ENCODE data around the gene MAGEA9B. TPM values are rescaled to one million over a fixed set of nuclear protein-coding genes. Genes with fewer than 3 reads are reported as not detected.
"Not testable (repeated sequence)": the region's sequence is repeated elsewhere in the genome, so short reads cannot be mapped to it uniquely, and the experiment has no call there.

MAGEA9B gene
- total RNA-seq, 1 donor from 2014 or later, result not detected

DNA sequence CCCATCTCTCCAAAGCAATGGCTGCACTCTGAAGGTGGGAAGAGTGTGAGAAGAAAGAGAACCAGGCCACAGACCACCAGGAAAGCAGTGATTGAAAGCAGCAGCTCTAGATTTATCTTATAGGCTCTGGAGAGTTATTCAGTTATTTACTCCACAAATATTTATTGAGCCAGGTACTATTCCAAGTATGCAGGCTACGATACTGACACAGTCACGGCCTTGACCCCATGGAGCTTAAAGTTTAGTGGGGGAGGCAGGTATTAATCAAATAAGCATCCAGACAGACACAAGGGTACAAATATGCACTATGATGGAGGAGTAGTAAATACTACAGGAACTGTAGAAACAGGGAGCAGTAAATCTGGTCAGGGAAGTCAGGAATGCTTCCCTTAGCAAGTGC, 41.5 kb upstream of the MAGEA9B start:
- H3K9me3 Mint-ChIP-seq, result peaks cover 10% of the 10 kb centered on the region
- TF ChIP-seq, protein P1, sequence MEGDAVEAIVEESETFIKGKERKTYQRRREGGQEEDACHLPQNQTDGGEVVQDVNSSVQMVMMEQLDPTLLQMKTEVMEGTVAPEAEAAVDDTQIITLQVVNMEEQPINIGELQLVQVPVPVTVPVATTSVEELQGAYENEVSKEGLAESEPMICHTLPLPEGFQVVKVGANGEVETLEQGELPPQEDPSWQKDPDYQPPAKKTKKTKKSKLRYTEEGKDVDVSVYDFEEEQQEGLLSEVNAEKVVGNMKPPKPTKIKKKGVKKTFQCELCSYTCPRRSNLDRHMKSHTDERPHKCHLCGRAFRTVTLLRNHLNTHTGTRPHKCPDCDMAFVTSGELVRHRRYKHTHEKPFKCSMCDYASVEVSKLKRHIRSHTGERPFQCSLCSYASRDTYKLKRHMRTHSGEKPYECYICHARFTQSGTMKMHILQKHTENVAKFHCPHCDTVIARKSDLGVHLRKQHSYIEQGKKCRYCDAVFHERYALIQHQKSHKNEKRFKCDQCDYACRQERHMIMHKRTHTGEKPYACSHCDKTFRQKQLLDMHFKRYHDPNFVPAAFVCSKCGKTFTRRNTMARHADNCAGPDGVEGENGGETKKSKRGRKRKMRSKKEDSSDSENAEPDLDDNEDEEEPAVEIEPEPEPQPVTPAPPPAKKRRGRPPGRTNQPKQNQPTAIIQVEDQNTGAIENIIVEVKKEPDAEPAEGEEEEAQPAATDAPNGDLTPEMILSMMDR (IDR thresholded peaks at IDR 0.05; ENCODE audit: unreplicated experiment), result no peak
- peaks cover 20% of the 10 kb centered on the region for H3K4me1 Mint-ChIP-seq
- H3K27ac Mint-ChIP-seq, result no peak overlapping the region
- H3K27me3 Mint-ChIP-seq (ENCODE audit: low read depth), result peaks cover 17% of the 10 kb centered on the region
- H3K4me3 Mint-ChIP-seq, result no peak overlapping the region
- H3K36me3 Mint-ChIP-seq, result no peaks in the 10 kb centered on the region
- no peak for DNase-seq (ENCODE audit: low spot score in 2 of 2, unreplicated experiment in 2 of 2)

DNA sequence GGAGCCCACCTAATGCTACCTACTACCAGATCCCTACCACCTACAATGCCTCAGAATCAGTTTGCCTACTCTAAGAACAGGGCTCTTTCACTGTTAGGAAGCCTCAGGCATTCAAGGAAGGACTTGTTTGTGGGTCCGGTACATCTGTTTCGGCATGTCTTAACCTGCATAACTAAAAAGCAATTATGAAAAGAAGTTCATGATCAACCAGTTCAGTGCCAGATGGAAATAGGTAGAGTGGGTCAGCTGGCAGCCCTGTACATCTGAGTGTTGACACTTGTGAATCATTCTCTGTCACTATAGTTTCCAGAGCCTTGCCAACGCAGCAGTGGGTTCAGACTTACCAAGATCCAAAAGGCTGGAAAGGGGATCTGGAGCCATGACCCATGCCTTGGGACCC, 41.0 kb upstream of the MAGEA9B start:
- TF ChIP-seq, protein P1 (IDR thresholded peaks at IDR 0.05; ENCODE audit: unreplicated experiment), result no peak
- no peak for DNase-seq (ENCODE audit: low spot score in 2 of 2, unreplicated experiment in 2 of 2)
- Mint-ChIP-seq H3K27ac (no peak overlapping the region), H3K4me1 (peaks cover 20% of the 10 kb centered on the region), H3K4me3 (no peak overlapping the region), H3K36me3 (no peaks in the 10 kb centered on the region), H3K27me3 (ENCODE audit: low read depth) (peaks cover 14% of the 10 kb centered on the region), H3K9me3 (peaks cover 10% of the 10 kb centered on the region)

DNA sequence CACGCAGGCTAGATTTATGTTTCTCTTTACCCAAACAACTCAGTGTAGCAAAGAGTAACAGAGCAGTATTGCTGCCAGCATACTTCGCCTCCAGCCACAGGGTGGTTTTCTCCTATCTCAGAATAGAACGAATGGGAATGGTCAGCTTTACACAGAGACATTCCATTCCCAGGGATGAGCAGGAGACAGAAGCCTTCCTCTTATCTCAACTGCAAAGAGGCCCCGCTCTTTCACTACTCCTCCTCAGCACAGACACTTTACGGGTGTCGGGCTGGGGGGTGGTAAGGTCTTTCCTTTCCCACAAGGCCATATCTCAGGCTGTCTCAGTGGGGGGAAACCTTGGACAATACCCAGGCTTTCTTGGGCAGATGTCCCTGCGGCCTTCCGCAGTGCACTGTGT, 39.6 kb upstream of the MAGEA9B start:
- DNase-seq (ENCODE audit: low spot score in 2 of 2, unreplicated experiment in 2 of 2); H3K36me3 Mint-ChIP-seq; H3K4me3 Mint-ChIP-seq; H3K27me3 Mint-ChIP-seq (ENCODE audit: low read depth): not testable (repeated sequence)
- Mint-ChIP-seq H3K4me1 (peaks cover 20% of the 10 kb centered on the region), H3K27ac (peak overlapping the region; percentile 76), H3K9me3 (peaks cover 11% of the 10 kb centered on the region)

DNA sequence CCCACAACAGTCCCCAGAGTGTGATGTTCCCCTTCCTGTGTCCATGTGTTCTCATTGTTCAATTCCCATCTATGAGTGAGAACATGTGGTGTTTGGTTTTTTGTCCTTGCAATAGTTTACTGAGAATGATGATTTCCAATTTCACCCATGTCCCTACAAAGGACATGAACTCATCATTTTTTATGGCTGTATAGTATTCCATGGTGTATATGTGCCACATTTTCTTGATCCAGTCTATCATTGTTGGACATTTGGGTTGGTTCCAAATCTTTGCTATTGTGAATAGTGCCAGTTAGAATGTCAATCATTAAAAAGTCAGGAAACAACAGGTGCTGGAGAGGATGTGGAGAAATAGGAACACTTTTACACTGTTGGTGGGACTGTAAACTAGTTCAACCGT, 32.4 kb upstream of the MAGEA9B start:
- H3K4me3 Mint-ChIP-seq; H3K27me3 Mint-ChIP-seq (ENCODE audit: low read depth); H3K27ac Mint-ChIP-seq; H3K4me1 Mint-ChIP-seq; H3K36me3 Mint-ChIP-seq; DNase-seq (ENCODE audit: low spot score in 2 of 2, unreplicated experiment in 2 of 2): not testable (repeated sequence)
- H3K9me3 Mint-ChIP-seq, result peaks cover 18% of the 10 kb centered on the region

DNA sequence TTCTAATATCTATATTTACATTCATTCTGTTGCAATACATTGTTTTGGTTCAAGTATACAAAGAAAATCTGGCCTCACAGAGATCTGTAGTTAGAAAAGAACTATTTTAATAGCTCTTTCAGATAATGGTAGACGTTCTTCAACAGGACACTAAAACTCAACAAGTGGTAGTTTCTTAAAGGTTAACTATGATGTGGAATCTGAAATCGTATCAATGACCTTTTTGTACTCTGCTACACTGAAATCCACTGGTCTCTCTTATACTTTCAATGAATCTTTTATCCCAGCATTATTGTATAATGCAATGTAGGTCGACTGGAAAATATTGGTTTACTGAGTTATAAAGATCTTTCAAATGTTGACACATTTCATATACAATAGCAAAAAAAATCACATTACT, 31.6 kb upstream of the MAGEA9B start:
- no peak overlapping the region for H3K27ac Mint-ChIP-seq
- H3K36me3 Mint-ChIP-seq, result peaks cover 1% of the 10 kb centered on the region
- no peak for DNase-seq (ENCODE audit: low spot score in 2 of 2, unreplicated experiment in 2 of 2)
- no peaks in the 10 kb centered on the region for H3K4me1 Mint-ChIP-seq
- TF ChIP-seq, protein P1 (IDR thresholded peaks at IDR 0.05; ENCODE audit: unreplicated experiment), result no peak
- no peak overlapping the region for H3K4me3 Mint-ChIP-seq
- H3K27me3 Mint-ChIP-seq (ENCODE audit: low read depth), result no peaks in the 10 kb centered on the region
- H3K9me3 Mint-ChIP-seq, result peaks cover 26% of the 10 kb centered on the region

DNA sequence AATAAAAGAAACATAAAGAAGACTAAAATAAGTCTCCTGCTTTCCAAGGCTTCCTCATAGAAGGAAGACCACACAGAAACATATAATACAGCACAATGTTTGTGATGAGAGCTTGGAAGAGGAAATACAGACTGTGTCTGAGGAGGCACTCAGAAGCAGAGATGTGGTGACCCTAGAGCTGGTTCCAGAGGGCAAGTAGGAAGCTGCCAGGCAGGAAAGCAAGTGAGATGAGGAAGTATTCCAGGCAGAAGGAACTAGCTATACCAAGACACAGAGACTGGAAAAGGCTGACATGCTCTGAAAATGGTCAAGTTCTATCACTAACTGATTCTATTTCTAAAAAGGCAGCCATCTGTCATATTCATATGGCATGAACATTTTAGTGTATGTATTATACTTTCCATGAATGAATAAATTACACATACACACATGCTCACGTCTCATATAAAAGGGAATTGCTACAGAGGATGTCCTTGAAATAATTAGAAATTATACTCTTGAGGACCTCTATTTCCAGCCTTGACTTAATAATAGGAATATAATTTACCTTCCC, 24.4 kb upstream of the MAGEA9B start:
- TF ChIP-seq, protein P1 (IDR thresholded peaks at IDR 0.05; ENCODE audit: unreplicated experiment), result no peak
- Mint-ChIP-seq H3K4me1 (no peaks in the 10 kb centered on the region), H3K27ac (no peak overlapping the region), H3K36me3 (peaks cover 1% of the 10 kb centered on the region), H3K4me3 (no peak overlapping the region), H3K9me3 (peaks cover 32% of the 10 kb centered on the region), H3K27me3 (ENCODE audit: low read depth) (no peaks in the 10 kb centered on the region)
- no peak for DNase-seq (ENCODE audit: low spot score in 2 of 2, unreplicated experiment in 2 of 2)

DNA sequence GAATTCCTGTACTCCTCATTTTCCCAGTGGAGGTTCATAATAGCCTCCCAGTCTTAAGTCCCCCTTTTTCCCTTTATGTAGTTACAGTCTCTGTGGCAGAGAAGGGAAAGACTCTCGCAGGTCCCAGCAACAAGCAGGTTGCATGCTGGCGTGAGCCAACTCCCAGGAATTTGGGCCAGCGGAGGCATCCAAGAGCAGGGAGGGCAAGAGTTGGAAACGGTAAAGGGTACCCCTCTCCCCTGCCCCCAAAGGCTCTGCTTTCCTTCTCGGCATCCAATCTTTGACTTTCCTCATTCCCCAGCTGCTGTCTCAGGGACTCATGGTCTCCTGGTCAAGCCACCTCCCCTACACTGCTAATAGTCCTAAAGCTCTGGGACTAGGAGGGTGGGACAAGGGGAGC, 23.3 kb upstream of the MAGEA9B start:
- Mint-ChIP-seq H3K9me3 (peaks cover 27% of the 10 kb centered on the region), H3K27me3 (ENCODE audit: low read depth) (no peaks in the 10 kb centered on the region), H3K27ac (no peak overlapping the region), H3K4me3 (no peak overlapping the region), H3K4me1 (no peaks in the 10 kb centered on the region), H3K36me3 (peaks cover 1% of the 10 kb centered on the region)
- TF ChIP-seq, protein P1 (IDR thresholded peaks at IDR 0.05; ENCODE audit: unreplicated experiment), result no peak
- no peak for DNase-seq (ENCODE audit: low spot score in 2 of 2, unreplicated experiment in 2 of 2)

All from mesothelial cell of epicardium (in vitro differentiated cells).